Measurements from ENCODE around the gene CYTH1.

DNA sequence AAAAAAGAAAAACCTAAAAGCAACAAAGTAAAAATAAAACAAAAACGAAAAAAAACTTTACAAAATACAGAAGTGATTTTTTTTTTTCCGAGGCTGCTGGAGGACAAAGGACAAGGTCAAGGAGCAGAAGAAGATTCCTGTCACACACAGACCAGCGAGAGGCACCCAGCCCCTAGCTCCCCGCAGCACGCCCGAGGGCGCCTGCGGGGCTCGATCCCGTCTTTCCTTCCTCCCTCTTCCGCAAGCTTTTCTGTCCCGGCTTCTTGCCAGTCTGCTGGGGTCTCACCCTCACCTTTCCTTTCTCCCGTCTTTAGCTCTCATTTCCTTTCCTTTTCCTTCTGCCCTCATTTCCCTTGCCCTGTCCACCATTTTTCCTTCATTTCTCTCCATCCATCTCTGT, 138.7 kb downstream of the CYTH1 start:
- no peak for TF ChIP-seq YY1 (IDR thresholded peaks at IDR 0.05; ENCODE audit: insufficient read depth, insufficient read length)
- no peak for TF ChIP-seq ZNF274 (IDR thresholded peaks at IDR 0.05; ENCODE audit: low read depth, low read length)
